NT2/D1 (cell line): Measurements from ENCODE around the gene PLCXD1.
"Not testable (repeated sequence)": the region's sequence is repeated elsewhere in the genome, so short reads cannot be mapped to it uniquely, and the experiment has no call there.

Experiments
- SUZ12 ChIP-seq: IDR thresholded peaks from 2 replicates; pipeline ENCODE4 v1.6.1; 2011; ENCODE audit not compliant: insufficient read length, insufficient read depth; ENCODE audit errors: extremely low read depth
- YY1 ChIP-seq: IDR thresholded peaks from 2 replicates; pipeline ENCODE4 v1.6.1; 2011; ENCODE audit not compliant: insufficient read length, insufficient read depth
- ZNF274 ChIP-seq: IDR thresholded peaks from 2 replicates; pipeline ENCODE4 v1.6.1; 2011; ENCODE audit warnings: mild to moderate bottlenecking, low read depth, low read length

GRCh38 chrX:251396-252243, 29.6 kb upstream of the PLCXD1 start:
- not testable (repeated sequence) for TF ChIP-seq YY1, ZNF274, SUZ12
